ENCODE measurements around the gene CREB3.

The CREB3 gene

GRCh38 chr9:35697486-35697885 is 35.0 kb upstream of the CREB3 start:
- Histone ChIP-seq H3F3A (ENCODE audit: control insufficient read depth, insufficient read depth) (0 out of 2 replicates have a peak, but pooled peaks cover 6% of the 10 kb centered on the region), H3K4me3 (ENCODE audit: low read length) (no peak overlapping the region), H3K27ac (ENCODE audit: low read depth, low read length) (no peak overlapping the region), H3K27me3 (ENCODE audit: control insufficient read depth, low read length) (no peaks in the 10 kb centered on the region), H3K9me2 (replicated peaks; ENCODE audit: control insufficient read depth, low read length) (no peaks in the 10 kb centered on the region), H3K36me3 (ENCODE audit: control insufficient read depth, low read length) (peaks cover 66% of the 10 kb centered on the region), H3K4me1 (ENCODE audit: control insufficient read depth, low read length) (0 out of 2 replicates have a peak, but pooled peaks cover 3% of the 10 kb centered on the region), H3K9me3 (ENCODE audit: control insufficient read depth, insufficient read depth, low read length) (no peaks in the 10 kb centered on the region), H4K20me1 (ENCODE audit: control insufficient read depth, insufficient read depth, low read depth, low read length) (no peaks in the 10 kb centered on the region), H3K4me2 (ENCODE audit: low read length) (no peak overlapping the region), H3K79me2 (ENCODE audit: control insufficient read depth, low read length) (no peaks in the 10 kb centered on the region)
- TF ChIP-seq, protein P1, sequence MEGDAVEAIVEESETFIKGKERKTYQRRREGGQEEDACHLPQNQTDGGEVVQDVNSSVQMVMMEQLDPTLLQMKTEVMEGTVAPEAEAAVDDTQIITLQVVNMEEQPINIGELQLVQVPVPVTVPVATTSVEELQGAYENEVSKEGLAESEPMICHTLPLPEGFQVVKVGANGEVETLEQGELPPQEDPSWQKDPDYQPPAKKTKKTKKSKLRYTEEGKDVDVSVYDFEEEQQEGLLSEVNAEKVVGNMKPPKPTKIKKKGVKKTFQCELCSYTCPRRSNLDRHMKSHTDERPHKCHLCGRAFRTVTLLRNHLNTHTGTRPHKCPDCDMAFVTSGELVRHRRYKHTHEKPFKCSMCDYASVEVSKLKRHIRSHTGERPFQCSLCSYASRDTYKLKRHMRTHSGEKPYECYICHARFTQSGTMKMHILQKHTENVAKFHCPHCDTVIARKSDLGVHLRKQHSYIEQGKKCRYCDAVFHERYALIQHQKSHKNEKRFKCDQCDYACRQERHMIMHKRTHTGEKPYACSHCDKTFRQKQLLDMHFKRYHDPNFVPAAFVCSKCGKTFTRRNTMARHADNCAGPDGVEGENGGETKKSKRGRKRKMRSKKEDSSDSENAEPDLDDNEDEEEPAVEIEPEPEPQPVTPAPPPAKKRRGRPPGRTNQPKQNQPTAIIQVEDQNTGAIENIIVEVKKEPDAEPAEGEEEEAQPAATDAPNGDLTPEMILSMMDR (IDR thresholded peaks at IDR 0.05; ENCODE audit: low read depth, low read length, poor library complexity, severe bottlenecking) = no peak
- no peak for TF ChIP-seq EZH2phosphoT487 (IDR thresholded peaks at IDR 0.05; ENCODE audit: borderline replicate concordance, low read length)

DNA sequence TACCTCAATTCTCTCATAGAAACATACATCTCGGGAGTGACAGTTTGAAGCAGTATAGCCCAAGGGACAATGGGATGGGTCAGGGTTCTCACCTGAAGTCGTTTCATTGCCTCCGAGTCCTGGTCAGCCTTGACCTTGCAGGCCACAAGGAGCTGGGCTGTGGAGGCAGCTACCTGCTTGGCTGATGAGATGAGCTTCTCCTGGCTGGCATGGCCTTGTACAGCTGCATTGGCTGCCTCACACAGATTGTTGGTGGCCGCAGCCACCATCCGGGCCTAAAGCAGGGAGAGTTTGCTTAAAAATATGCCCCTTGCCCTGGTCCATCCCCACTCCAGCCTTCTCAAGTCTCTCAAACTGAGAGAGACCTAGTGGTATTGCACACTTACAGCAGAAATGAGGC is 34.2 kb upstream of the CREB3 start:
- Histone ChIP-seq H3K4me1 (ENCODE audit: control insufficient read depth, low read length) (0 out of 2 replicates have a peak, but pooled peaks cover 3% of the 10 kb centered on the region), H3K4me2 (ENCODE audit: low read length) (no peak overlapping the region), H3K9me3 (ENCODE audit: control insufficient read depth, insufficient read depth, low read length) (no peaks in the 10 kb centered on the region), H3K27ac (ENCODE audit: low read depth, low read length) (no peak overlapping the region), H3K36me3 (ENCODE audit: control insufficient read depth, low read length) (peaks cover 73% of the 10 kb centered on the region), H3K4me3 (ENCODE audit: low read length) (no peak overlapping the region), H3K9me2 (replicated peaks; ENCODE audit: control insufficient read depth, low read length) (no peaks in the 10 kb centered on the region), H4K20me1 (ENCODE audit: control insufficient read depth, insufficient read depth, low read depth, low read length) (no peaks in the 10 kb centered on the region), H3F3A (ENCODE audit: control insufficient read depth, insufficient read depth) (0 out of 2 replicates have a peak, but pooled peaks cover 5% of the 10 kb centered on the region), H3K79me2 (ENCODE audit: control insufficient read depth, low read length) (no peaks in the 10 kb centered on the region), H3K27me3 (ENCODE audit: control insufficient read depth, low read length) (no peaks in the 10 kb centered on the region)
- TF ChIP-seq EZH2phosphoT487 (IDR thresholded peaks at IDR 0.05; ENCODE audit: borderline replicate concordance, low read length) = no peak
- TF ChIP-seq, protein P1 (IDR thresholded peaks at IDR 0.05; ENCODE audit: low read depth, low read length, poor library complexity, severe bottlenecking) = no peak

- H3K9me3 ChIP-seq (ENCODE audit: control insufficient read depth, insufficient read depth, low read length) = no peaks in the 10 kb centered on the region
- H3K27me3 ChIP-seq (ENCODE audit: control insufficient read depth, low read length) = no peaks in the 10 kb centered on the region
- TF ChIP-seq EZH2phosphoT487 (IDR thresholded peaks at IDR 0.05; ENCODE audit: borderline replicate concordance, low read length) = no peak
- no peaks in the 10 kb centered on the region for H3K9me2 ChIP-seq (replicated peaks; ENCODE audit: control insufficient read depth, low read length)
- no peak overlapping the region for H3K27ac ChIP-seq (ENCODE audit: low read depth, low read length)
- no peak overlapping the region for H3K4me2 ChIP-seq (ENCODE audit: low read length)
- no peak overlapping the region for H3K4me3 ChIP-seq (ENCODE audit: low read length)
- H3K79me2 ChIP-seq (ENCODE audit: control insufficient read depth, low read length) = no peaks in the 10 kb centered on the region
- H4K20me1 ChIP-seq (ENCODE audit: control insufficient read depth, insufficient read depth, low read depth, low read length) = no peaks in the 10 kb centered on the region
- 0 out of 2 replicates have a peak, but pooled peaks cover 3% of the 10 kb centered on the region for H3K4me1 ChIP-seq (ENCODE audit: control insufficient read depth, low read length)
- H3K36me3 ChIP-seq (ENCODE audit: control insufficient read depth, low read length) = peaks cover 91% of the 10 kb centered on the region
- 0 out of 2 replicates have a peak, but pooled peaks cover 5% of the 10 kb centered on the region for H3F3A ChIP-seq (ENCODE audit: control insufficient read depth, insufficient read depth)
Observed at GRCh38 chr9:35700031-35700430, 32.4 kb upstream of the CREB3 start.

DNA sequence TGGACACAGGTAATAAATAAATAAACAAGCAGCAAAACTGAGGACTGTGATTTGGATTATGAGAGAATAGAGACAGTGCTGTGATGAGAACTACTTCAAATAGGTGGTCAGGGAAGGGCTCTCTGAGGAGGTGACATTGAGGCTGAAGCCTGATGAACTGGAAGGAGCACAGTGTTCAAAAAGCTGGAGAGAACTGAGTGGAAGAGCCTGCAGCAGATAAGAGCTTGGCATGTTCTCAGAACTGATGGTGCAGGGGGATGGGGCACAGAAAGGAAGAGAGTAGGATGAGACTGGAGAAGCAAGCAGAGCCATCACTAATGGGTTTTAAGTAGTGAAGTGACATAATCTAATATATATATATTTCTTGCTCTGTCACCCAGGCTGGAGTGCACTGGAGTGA is 31.5 kb upstream of the CREB3 start:
- no peaks in the 10 kb centered on the region for H3K27me3 ChIP-seq (ENCODE audit: control insufficient read depth, low read length)
- no peaks in the 10 kb centered on the region for H3K9me2 ChIP-seq (replicated peaks; ENCODE audit: control insufficient read depth, low read length)
- H3K4me1 ChIP-seq (ENCODE audit: control insufficient read depth, low read length) = 0 out of 2 replicates have a peak, but pooled peaks cover 3% of the 10 kb centered on the region
- H3K79me2 ChIP-seq (ENCODE audit: control insufficient read depth, low read length) = no peaks in the 10 kb centered on the region
- H3K4me3 ChIP-seq (ENCODE audit: low read length) = no peak overlapping the region
- H4K20me1 ChIP-seq (ENCODE audit: control insufficient read depth, insufficient read depth, low read depth, low read length) = no peaks in the 10 kb centered on the region
- no peaks in the 10 kb centered on the region for H3K9me3 ChIP-seq (ENCODE audit: control insufficient read depth, insufficient read depth, low read length)
- peaks cover 95% of the 10 kb centered on the region for H3K36me3 ChIP-seq (ENCODE audit: control insufficient read depth, low read length)
- 0 out of 2 replicates have a peak, but pooled peaks cover 5% of the 10 kb centered on the region for H3F3A ChIP-seq (ENCODE audit: control insufficient read depth, insufficient read depth)
- TF ChIP-seq, protein P1 (IDR thresholded peaks at IDR 0.05; ENCODE audit: low read depth, low read length, poor library complexity, severe bottlenecking) = no peak
- TF ChIP-seq EZH2phosphoT487 (IDR thresholded peaks at IDR 0.05; ENCODE audit: borderline replicate concordance, low read length) = no peak
- no peak overlapping the region for H3K4me2 ChIP-seq (ENCODE audit: low read length)
- no peak overlapping the region for H3K27ac ChIP-seq (ENCODE audit: low read depth, low read length)
